Neuronal stem cell (in vitro differentiated cells): ENCODE data around the gene ANKFY1.

ENCODE experiments used
- DNase-seq: peaks from one replicate; pipeline ENCODE4 v3.0.0-alpha.2; 2013; ENCODE audit warnings: low spot score
- H2AFZ ChIP-seq: one replicate; pipeline ENCODE4 v1.6.1; 2013; ENCODE audit warnings: mild to moderate bottlenecking, low read length, inconsistent platforms
- H2AK5ac ChIP-seq: 2 replicates; pipeline ENCODE4 v1.6.1; 2013; ENCODE audit warnings: low read depth, mild to moderate bottlenecking, inconsistent platforms, low read length, moderate library complexity, mixed read lengths
- H2BK120ac ChIP-seq: 2 replicates; pipeline ENCODE4 v1.6.1; 2013; ENCODE audit warnings: low read depth, mild to moderate bottlenecking, inconsistent platforms, low read length, moderate library complexity, mixed read lengths
- H2BK12ac ChIP-seq: one replicate; pipeline ENCODE4 v1.6.1; 2013; ENCODE audit warnings: low read length, inconsistent platforms
- H2BK15ac ChIP-seq: 2 replicates; pipeline ENCODE4 v1.6.1; 2013; ENCODE audit warnings: mild to moderate bottlenecking, low read length, inconsistent platforms, mixed read lengths
- H2BK5ac ChIP-seq: one replicate; pipeline ENCODE4 v1.6.1; 2013; ENCODE audit warnings: inconsistent platforms, mild to moderate bottlenecking, low read length, moderate library complexity
- H3K14ac ChIP-seq: one replicate; pipeline ENCODE4 v1.6.1; 2013; ENCODE audit warnings: low read length, inconsistent platforms
- H3K18ac ChIP-seq: 2 replicates; pipeline ENCODE4 v1.6.1; 2013; ENCODE audit warnings: low read length, inconsistent platforms
- H3K23ac ChIP-seq: 2 replicates; pipeline ENCODE4 v1.6.1; 2013; ENCODE audit warnings: low read depth, mild to moderate bottlenecking, mixed read lengths, low read length, inconsistent platforms; ENCODE audit not compliant: poor library complexity
- H3K27ac ChIP-seq: replicated peaks from 3 replicates; pipeline ENCODE4 v1.5.1; 2013; ENCODE audit warnings: low read length, inconsistent platforms
- H3K27me3 ChIP-seq, 3 experiments: 2 replicates each; pipeline ENCODE4 v1.6.1; 2013; ENCODE audit warnings: low read length in 3 of 3, mild to moderate bottlenecking in 2 of 3, inconsistent platforms in 1 of 3, low read depth in 1 of 3, mixed read lengths in 1 of 3, moderate library complexity in 1 of 3; ENCODE audit not compliant: control insufficient read depth in 3 of 3, insufficient read depth in 3 of 3
- H3K36me3 ChIP-seq, 2 donors: replicated peaks in 1 of 2; 2 replicates each; pipeline ENCODE4 v1.6.1; 2013; ENCODE audit warnings: low read length in 2 of 2; ENCODE audit not compliant: control insufficient read depth in 2 of 2, insufficient read depth in 2 of 2
- H3K4ac ChIP-seq: 2 replicates; pipeline ENCODE4 v1.6.1; 2013; ENCODE audit warnings: inconsistent platforms, mild to moderate bottlenecking, low read length, moderate library complexity
- H3K4me1 ChIP-seq, 2 donors: 1 replicate in 1 of 2; 2 replicates in 1 of 2; pipeline ENCODE4 v1.6.1; 2013; ENCODE audit warnings: low read length in 2 of 2, low read depth in 1 of 2; ENCODE audit not compliant: control insufficient read depth in 2 of 2, insufficient read depth in 1 of 2
- H3K4me2 ChIP-seq: one replicate; pipeline ENCODE4 v1.6.1; 2013; ENCODE audit warnings: mild to moderate bottlenecking, low read length, inconsistent platforms; ENCODE audit not compliant: insufficient read depth, poor library complexity, severe bottlenecking
- H3K4me3 ChIP-seq, 2 donors: 2 replicates each; pipeline ENCODE4 v1.5.1; 2013; ENCODE audit warnings: low read length in 2 of 2, mild to moderate bottlenecking in 2 of 2, inconsistent platforms in 1 of 2, moderate library complexity in 1 of 2
- H3K79me1 ChIP-seq: one replicate; pipeline ENCODE4 v1.6.1; 2013; ENCODE audit warnings: low read depth, mild to moderate bottlenecking, inconsistent platforms, low read length, moderate library complexity
- H3K9ac ChIP-seq: one replicate; pipeline ENCODE4 v1.6.1; 2013; ENCODE audit warnings: mild to moderate bottlenecking, low read depth, low read length, inconsistent platforms; ENCODE audit not compliant: poor library complexity
- H3K9me3 ChIP-seq, 2 donors: replicated peaks in 1 of 2; 2 replicates each; pipeline versions ENCODE3 to v1.6.1; 2013; ENCODE audit warnings: low read length in 2 of 2, mild to moderate bottlenecking in 2 of 2, inconsistent platforms in 1 of 2, low read depth in 1 of 2, mixed read lengths in 1 of 2, moderate library complexity in 1 of 2; ENCODE audit not compliant: control insufficient read depth in 2 of 2, insufficient read depth in 1 of 2
- H4K8ac ChIP-seq: one replicate; pipeline ENCODE4 v1.6.1; 2013; ENCODE audit warnings: low read depth, mild to moderate bottlenecking, inconsistent platforms, low read length, moderate library complexity
- H4K91ac ChIP-seq: one replicate; pipeline ENCODE4 v1.6.1; 2013; ENCODE audit warnings: low read length, low read depth, mild to moderate bottlenecking, inconsistent platforms; ENCODE audit not compliant: poor library complexity
- WGBS, 2 donors: extraction: QIAGEN DNeasy Blood & Tissue Kit; methylation state at CpG; one replicate each; pipeline ENCODE4 v1.1.7; 2013; ENCODE audit warnings: missing lambda C conversion rate in 2 of 2, mixed read lengths in 1 of 2; ENCODE audit not compliant: insufficient read length in 2 of 2, insufficient replicate concordance in 1 of 2; ENCODE audit errors: extremely low coverage in 2 of 2; 5-methylcytosine and 5-hydroxymethylcytosine counted together

ANKFY1 gene

DNA sequence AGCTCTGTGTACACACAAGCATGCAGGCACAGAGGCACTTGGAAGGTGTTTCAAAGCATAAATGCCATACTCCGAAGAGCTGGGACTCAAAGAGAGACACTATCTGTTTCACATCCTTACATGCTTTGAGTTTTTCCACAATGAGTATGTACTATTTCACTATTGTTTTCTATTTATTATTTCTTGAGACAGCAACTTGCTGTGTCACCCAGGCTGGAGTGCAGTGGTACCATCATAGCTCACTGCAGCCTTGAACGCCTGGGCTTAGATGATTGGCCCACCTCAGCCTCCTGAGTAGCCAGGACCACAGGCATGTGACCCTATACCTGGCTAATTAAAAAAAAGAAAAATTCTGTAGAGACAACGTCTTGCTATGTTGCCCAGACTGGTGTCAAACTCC is 89.2 kb downstream of the ANKFY1 start:
- Histone ChIP-seq H3K4me3 (no peak overlapping the region), H3K4me1 (no peaks in the 10 kb centered on the region), H2BK12ac (no peak overlapping the region), H3K27ac (no peak overlapping the region), H4K91ac (no peak overlapping the region), H3K36me3 (peaks cover 78 to 96% of the 10 kb centered on the region in 2 donors), H3K79me1 (no peaks in the 10 kb centered on the region), H3K18ac (no peak overlapping the region), H3K4ac (no peak overlapping the region), H4K8ac (no peak overlapping the region), H3K9me3 (no peaks in the 10 kb centered on the region), H2BK15ac (no peak overlapping the region), H2BK5ac (no peak overlapping the region), H3K9ac (no peak overlapping the region), H3K14ac (no peak overlapping the region), H2BK120ac (no peak overlapping the region), H2AFZ (no peak overlapping the region), H3K27me3 (no peaks in the 10 kb centered on the region), H3K4me2 (no peak overlapping the region), H3K23ac (no peak overlapping the region), H2AK5ac (no peak overlapping the region)
- WGBS, 2 donors = no CpG with 5 or more reads among the region's 3 CpGs
- no peak for DNase-seq

DNA sequence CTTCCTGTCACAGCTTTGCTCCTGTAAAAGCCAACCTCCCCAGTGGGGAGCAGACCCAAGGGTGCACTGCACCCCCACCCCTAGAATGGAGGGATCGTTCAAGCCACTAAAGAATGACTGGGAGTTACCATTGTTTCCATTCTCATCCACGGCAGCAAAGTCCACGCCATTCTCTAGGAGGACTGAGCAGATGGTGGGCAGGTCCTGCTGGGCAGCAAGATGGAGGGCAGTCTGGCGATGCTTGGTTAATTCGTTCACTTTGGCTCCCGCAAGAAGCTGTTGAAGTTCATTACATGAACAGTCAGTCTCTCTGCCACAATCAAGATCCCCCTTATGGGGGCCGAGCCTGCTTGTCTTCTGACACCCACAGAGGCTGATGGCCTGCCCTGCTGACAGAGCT is 90.0 kb downstream of the ANKFY1 start:
- Histone ChIP-seq H3K23ac (no peak overlapping the region), H3K4me1 (no peaks in the 10 kb centered on the region), H3K79me1 (no peaks in the 10 kb centered on the region), H3K4ac (no peak overlapping the region), H3K14ac (no peak overlapping the region), H4K91ac (no peak overlapping the region), H3K36me3 (peaks cover 79 to 96% of the 10 kb centered on the region in 2 donors), H2BK5ac (no peak overlapping the region), H2AFZ (no peak overlapping the region), H3K4me3 (no peak overlapping the region), H2BK120ac (no peak overlapping the region), H3K4me2 (no peak overlapping the region), H3K27ac (no peak overlapping the region), H2BK15ac (no peak overlapping the region), H2BK12ac (no peak overlapping the region), H2AK5ac (no peak overlapping the region), H3K9me3 (no peaks in the 10 kb centered on the region), H3K27me3 (no peaks in the 10 kb centered on the region), H3K9ac (no peak overlapping the region), H4K8ac (no peak overlapping the region), H3K18ac (no peak overlapping the region)
- no peak for DNase-seq
- WGBS, 2 donors = no CpG with 5 or more reads among the region's 7 CpGs

DNA sequence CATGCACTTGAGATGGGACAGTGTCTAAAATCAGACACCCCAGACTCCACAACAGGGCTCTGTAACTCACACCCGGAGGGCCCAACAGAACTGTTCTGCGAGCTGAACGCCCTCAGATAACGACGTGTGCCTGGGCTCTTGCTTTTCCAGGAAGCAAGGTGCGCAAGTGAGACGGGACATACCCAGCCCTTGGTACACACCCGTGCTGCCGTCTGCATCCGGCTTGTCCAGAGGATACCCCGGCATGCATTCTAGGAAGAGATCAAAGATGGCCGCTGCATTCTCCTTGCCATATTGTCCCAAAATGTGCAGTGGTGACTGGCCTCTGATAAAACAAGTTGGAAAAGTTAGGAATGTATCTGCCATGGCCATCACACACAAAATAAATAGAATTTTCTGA is 91.4 kb downstream of the ANKFY1 start:
- no peaks in the 10 kb centered on the region for H3K4me1 ChIP-seq
- H3K27me3 ChIP-seq = no peaks in the 10 kb centered on the region
- H2AFZ ChIP-seq = no peak overlapping the region
- H3K14ac ChIP-seq = no peak overlapping the region
- no peak overlapping the region for H2BK12ac ChIP-seq
- no peak overlapping the region for H3K4me2 ChIP-seq
- no CpG with 5 or more reads among the region's 12 CpGs for WGBS, 2 donors
- no peak overlapping the region for H4K91ac ChIP-seq
- no peak overlapping the region for H3K4ac ChIP-seq
- H3K18ac ChIP-seq = no peak overlapping the region
- H3K4me3 ChIP-seq = no peak overlapping the region
- H2BK120ac ChIP-seq = no peak overlapping the region
- no peak overlapping the region for H3K27ac ChIP-seq
- H2BK15ac ChIP-seq = no peak overlapping the region
- peak overlapping the region; percentile 23 for H4K8ac ChIP-seq
- H3K9me3 ChIP-seq = no peaks in the 10 kb centered on the region
- no peak overlapping the region for H2BK5ac ChIP-seq
- H3K23ac ChIP-seq = no peak overlapping the region
- no peak for DNase-seq
- peaks cover 73 to 96% of the 10 kb centered on the region in 2 donors for H3K36me3 ChIP-seq
- no peak overlapping the region for H3K9ac ChIP-seq
- no peak overlapping the region for H2AK5ac ChIP-seq
- H3K79me1 ChIP-seq = no peaks in the 10 kb centered on the region

DNA sequence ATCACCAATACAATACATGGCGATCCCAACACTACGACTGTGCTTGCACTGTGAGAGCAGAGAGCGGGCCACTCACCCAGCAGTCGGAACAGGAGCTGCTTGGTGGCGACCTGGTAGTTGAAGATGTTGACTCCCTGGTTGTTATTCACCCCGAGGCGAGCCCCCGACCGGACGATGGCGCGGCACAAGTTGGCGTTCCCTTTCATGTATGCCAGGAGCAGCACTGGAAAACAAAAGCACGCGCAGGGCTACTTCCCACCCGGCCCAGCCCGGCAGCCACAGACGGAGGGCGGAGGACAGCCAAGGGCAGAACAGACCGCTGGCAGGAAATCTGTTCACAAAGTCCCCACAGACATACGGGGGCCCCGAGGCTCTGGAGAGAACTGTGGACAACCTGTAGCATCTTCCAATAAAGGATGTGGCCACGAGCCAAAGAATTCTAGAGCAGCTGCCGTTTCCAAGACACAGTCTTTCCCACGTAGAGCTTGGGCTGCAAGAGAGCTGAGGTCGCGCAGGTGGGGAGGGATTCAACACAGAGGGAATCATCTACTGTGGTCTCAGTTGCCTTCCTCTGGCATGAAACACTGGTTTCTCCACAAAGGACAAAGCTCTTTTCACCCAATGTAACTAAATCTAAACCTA is 93.0 kb downstream of the ANKFY1 start:
- no peak overlapping the region for H2BK120ac ChIP-seq
- H2BK15ac ChIP-seq = no peak overlapping the region
- H3K14ac ChIP-seq = no peak overlapping the region
- H2BK5ac ChIP-seq = peak overlapping the region; percentile 58
- no peaks in the 10 kb centered on the region for H3K27me3 ChIP-seq
- no peak overlapping the region for H4K8ac ChIP-seq
- H2AFZ ChIP-seq = no peak overlapping the region
- no peak overlapping the region for H4K91ac ChIP-seq
- H3K23ac ChIP-seq = no peak overlapping the region
- H3K4ac ChIP-seq = no peak overlapping the region
- H3K4me2 ChIP-seq = no peak overlapping the region
- H3K4me1 ChIP-seq = no peaks in the 10 kb centered on the region
- no peak overlapping the region for H2BK12ac ChIP-seq
- H2AK5ac ChIP-seq = no peak overlapping the region
- H3K4me3 ChIP-seq = no peak overlapping the region
- no peak overlapping the region for H3K27ac ChIP-seq
- H3K36me3 ChIP-seq = peaks cover 63 to 96% of the 10 kb centered on the region in 2 donors
- no CpG with 5 or more reads among the region's 27 CpGs for WGBS, 2 donors
- DNase-seq = no peak
- H3K9ac ChIP-seq = no peak overlapping the region
- H3K18ac ChIP-seq = no peak overlapping the region
- no peaks in the 10 kb centered on the region for H3K79me1 ChIP-seq
- no peaks in the 10 kb centered on the region for H3K9me3 ChIP-seq
